NCI-H1694 treated with DMSO at 0.1 percent for 48 hours (cell line): ENCODE data around the gene RIN3.
"Not testable (repeated sequence)": the region's sequence is repeated elsewhere in the genome, so short reads cannot be mapped to it uniquely, and the experiment has no call there.

Experiments
- DNase-seq: peaks from one replicate; lab custom pipeline; 2025; lab: John Stamatoyannopoulos, UW

The RIN3 gene

DNA sequence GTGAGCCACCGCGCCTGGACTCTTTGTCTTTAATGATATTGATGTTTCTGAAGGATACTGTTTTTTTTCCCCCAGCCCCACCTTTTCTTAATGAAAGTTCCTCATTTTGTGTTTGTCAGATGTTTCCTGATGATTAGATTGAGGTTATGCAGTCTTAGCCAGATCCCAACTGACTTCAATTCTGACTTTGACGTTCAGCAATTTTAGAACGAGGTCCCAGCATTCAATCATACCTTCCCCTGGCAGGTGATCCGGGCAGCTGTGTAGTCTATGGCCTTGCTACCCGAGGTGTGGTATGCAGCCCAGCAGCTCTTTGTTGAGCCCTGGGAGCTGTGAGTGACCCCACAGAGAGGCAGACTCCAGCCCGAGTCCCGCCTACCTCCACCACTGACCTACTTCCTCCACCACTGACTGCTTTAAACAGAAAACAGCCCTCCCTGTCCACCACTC is 152.1 kb downstream of the RIN3 start:
- DNase-seq: no peak

DNA sequence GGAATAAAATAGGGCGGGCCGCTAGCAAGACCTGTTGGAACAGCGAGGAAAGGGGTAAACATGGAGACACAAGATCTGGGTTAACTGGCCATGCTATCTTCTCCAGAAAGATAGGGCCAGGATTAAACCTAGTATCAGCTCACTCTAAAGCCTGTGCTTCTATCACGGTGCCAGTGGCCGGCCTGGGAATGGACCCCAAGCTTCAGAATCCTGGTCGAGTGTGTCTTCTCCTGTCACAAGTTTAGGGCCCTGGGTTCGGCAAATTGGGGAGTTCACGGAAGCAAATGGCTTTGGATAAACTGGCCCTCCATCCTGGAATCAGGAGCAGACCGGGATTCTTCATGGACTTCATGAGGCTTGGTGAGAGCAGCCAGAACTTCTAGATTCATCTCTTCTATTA is 152.7 kb downstream of the RIN3 start:
- no peak for DNase-seq

GRCh38 chr14:92668276-92668973 is 154.8 kb downstream of the RIN3 start:
- DNase-seq: no peak

DNA sequence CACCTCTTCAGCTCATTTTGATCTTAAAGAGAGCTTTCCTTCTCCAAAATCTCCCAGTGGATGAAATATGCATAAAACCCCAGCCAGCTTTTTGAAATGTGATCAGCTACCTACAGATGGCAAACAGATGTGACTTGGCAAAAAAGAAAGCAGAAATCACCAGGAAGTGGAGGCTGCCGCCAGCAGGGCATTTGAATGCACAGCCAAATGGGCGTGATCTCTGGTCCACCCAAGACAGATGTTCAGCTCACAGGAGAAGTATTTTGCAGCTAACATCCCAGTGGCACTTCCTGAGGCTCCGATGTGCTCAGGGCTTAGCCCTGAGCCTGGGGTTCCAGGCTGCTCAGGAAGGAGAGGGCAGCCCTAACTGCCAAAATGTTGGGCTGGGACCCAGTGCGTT is 156.6 kb downstream of the RIN3 start:
- peak; percentile 96 for DNase-seq

GRCh38 chr14:92670643-92671366 is 157.2 kb downstream of the RIN3 start:
- no peak for DNase-seq

GRCh38 chr14:92673601-92674150 is 160.1 kb downstream of the RIN3 start:
- no peak for DNase-seq

- DNase-seq: no peak
Observed at GRCh38 chr14:92675421-92675820, 161.8 kb downstream of the RIN3 start.

DNA sequence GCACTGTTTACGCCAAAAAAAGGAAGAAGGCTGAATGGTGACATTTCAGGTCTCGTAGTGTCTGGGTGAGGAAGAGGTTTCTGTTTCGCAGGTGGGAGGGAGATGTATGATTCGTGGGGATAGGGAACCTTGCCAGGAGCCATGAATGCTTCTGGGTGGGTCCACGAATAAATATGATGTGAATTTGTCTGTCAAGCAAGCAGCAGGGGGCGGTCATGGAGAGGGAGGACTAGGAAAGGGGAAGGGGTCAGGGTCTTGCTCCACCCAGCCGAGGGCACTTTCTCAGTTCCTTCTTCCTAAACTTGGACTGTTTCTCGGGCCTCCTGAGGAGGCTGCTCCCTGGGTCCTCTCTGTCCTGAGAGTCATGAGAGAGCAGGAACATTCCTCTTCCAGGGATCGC is 162.4 kb downstream of the RIN3 start:
- DNase-seq: no peak

GRCh38 chr14:92676403-92677086 is 163.0 kb downstream of the RIN3 start:
- DNase-seq: no peak

DNA sequence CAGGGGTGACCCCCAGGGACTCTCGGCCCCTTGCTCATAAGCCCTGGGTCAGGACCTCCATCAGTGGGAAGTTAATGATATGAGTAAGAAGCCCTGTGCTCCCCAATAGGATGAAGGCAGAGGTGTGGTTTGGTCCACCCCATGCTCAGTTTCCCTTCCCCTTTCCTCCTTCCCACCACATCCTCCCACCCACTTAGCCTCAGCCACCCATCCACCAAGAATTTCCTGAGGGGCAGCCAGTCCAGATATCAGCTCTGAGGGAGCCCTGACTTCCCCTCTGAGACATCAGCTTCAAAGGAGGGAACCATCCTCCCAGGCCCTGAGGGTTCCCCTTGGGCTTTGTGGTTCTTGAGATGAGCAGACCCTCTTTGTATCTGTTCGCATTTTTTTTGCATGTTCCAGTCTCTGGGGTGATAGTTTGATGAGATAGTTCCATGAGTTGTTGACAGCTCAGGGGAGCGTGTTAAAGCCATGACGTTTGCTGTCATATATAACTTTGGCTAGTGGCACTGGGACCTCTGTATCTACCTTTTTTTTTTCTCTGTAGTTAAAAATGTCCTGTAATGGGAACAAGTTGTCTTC is 163.6 kb downstream of the RIN3 start:
- DNase-seq: no peak

DNA sequence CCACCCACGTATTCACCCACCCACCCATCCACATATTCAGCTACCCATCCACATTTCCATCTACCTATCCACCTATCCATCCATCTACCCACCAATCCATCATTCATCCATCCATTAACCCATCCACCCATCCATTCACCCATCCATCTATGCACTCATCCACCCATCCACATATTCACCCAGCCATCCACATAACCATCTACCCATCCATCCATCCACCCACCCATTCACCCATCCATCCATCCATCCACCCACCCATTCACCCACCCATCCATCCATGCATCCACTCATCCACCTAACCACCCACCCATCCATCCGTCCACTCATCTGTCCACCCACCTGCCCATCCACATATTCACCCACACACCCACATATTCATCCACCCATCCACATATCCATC is 164.4 kb downstream of the RIN3 start:
- DNase-seq: no peak

DNA sequence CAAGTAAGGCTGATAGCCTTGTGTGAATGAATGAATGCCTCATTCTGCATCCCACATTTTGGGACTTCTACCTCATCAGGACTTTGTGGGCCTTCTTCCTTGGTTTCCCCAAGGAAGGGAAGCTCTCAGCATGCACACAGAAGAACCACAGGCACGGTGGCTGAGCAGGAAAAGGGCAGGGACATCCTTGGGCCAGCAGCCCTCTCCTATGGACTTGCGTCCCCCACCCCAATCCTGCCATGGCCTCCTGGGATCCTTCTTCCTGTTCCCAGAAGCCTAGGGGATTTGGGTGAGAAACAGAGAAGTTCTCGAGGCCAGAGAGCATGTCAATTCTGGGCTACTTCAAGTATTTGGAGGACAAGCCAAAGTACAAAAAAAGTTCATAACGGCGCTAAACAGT is 165.2 kb downstream of the RIN3 start:
- no peak for DNase-seq

GRCh38 chr14:92679246-92679645 is 165.7 kb downstream of the RIN3 start:
- DNase-seq: no peak

DNA sequence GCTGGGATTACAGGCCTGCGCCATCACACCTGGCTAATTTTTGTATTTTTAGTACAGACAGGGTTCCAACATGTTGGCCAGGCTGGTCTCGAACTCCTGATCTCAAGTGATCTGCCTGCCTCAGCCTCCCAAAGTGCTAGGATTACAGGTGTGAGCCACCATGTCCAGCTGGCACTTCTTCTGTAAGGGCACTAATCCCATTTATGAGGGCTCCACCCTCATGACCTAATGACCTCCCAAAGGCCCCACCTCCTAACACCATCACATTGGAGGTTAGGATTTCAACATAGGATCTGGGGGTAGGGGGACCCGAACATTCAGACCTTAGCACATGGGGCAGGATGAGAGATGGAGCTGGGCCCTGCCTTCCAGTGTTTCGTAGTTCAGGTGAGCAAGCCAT is 166.7 kb downstream of the RIN3 start:
- not testable (repeated sequence) for DNase-seq

DNA sequence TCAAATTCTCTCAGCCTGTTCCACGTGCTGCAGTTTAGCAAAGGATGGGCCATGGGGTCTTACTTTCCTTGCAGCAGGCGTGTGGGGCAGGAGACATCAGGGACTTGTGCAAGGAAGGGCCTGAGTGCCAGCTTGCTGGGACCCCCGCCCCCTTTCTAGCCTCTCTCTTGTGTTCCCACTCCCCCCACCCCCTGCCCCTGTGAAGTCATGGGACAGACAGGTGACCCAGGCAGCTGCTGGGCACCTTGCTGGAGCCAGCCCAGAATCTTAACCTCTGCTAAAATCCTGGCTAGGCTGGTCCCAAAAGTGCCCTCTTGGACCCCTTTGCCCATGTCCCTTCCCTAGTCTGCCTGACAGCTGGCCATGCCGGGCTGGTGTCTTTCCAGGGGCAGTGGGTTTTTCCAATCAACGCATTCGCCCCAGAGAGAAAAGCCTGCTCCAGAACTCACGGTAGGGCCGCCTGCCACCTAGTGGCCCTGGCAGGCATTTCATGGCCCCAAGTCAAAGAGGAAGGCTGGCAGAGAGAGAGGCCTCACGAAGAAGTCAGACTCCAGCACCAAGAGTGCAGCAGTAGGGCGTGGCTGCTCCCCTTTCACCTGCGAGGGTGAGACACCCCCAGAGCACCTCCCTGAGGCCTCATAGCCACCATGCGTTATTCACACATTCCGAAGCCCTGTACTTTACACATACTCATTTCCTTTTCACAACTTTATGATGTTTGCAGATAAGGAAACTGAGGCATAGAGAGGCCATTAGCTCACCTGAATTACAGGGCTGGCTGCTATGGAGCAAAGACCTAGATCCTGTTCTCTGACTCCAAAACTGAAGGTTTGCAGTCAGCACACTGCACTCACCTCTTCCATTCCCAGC is 167.4 kb downstream of the RIN3 start:
- peak; percentile 85 for DNase-seq

GRCh38 chr14:92683041-92683440 is 169.5 kb downstream of the RIN3 start:
- no peak for DNase-seq

DNA sequence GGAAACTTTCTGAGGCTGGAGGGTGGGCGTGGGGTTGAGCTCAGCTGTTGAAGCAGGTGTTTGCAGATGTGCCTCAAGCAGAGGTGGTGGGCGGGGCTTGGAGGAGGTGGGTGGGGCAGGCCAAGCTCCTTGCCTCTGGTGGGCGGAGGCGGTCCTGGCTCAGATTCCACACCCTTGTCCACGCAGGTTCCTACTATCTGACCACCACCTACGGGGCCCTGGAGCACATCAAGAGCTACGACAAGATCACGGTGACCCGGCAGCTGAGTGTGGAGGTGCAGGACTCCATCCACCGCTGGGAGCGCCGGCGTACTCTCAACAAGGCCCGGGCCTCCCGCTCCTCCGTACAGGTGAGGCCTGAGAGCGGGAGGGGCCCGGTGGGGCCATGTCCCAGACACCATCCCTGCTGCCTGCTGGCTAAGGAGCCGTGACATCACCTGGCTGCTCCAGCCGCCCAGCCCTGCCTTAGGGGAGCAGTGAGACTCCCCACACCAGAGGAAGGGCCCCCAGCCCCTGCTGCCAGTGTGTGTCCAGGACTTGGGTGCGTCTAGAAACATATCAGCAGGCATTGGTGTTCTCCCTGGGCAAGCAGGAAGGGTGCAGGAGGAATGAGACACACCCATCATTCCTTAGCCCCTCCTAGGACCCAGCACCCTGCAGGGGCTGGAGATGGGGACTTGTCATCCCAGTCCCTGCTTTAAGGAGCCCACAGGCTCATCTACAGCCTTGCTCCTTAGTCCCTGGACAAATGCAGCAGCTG is 171.4 kb downstream of the RIN3 start:
- DNase-seq: no peak

GRCh38 chr14:92685784-92686355 is 172.3 kb downstream of the RIN3 start:
- DNase-seq: no peak

GRCh38 chr14:92686411-92686899 is 172.9 kb downstream of the RIN3 start:
- no peak for DNase-seq

- peak; percentile 85 for DNase-seq
Observed at GRCh38 chr14:92686900-92687427, 173.4 kb downstream of the RIN3 start.
